Naive thymus-derived CD4-positive, alpha-beta T cell (primary cell): ENCODE measurements around the gene UBASH3B. TPM values are rescaled to one million over a fixed set of nuclear protein-coding genes. Genes with fewer than 3 reads are reported as not detected.

Experiments used
- ATAC-seq: fragments of 150-1000 bp; cut with Tn5 transposase; 2 replicates; pipeline ENCODE4 v1.10.0; 2021; ENCODE audit warnings: mild to moderate bottlenecking, moderate library complexity
- CTCF ChIA-PET: fragments of 350-600 bp; sonication (Branson Sonifier 250); formaldehyde crosslinking; loops from one replicate; lab custom pipeline; 2021; ENCODE audit warnings: antibody characterized with exemption; lab: Charles Lee
- POLR2A ChIA-PET: fragments of 350-600 bp; sonication (Branson Sonifier 250); formaldehyde crosslinking; loops from one replicate; lab custom pipeline; 2021; ENCODE audit warnings: antibody characterized with exemption, inconsistent platforms; lab: Charles Lee
- DNase-seq, 9 donors: peaks; one replicate each; pipeline versions ENCODE4 v3.0.0 to v3.0.0-alpha.2; 2020 to 2022; ENCODE audit warnings: mixed read lengths in 1 of 9
- H3K27ac ChIP-seq: one replicate; pipeline ENCODE4 v1.7.0; 2013; ENCODE audit warnings: mild to moderate bottlenecking, low read depth, low read length, moderate library complexity
- H3K27me3 ChIP-seq, 2 donors: one replicate each; pipeline ENCODE4 v1.7.0; 2013; ENCODE audit warnings: low read length in 2 of 2, mild to moderate bottlenecking in 2 of 2, moderate library complexity in 2 of 2; ENCODE audit not compliant: control insufficient read depth in 2 of 2, insufficient read depth in 2 of 2
- H3K36me3 ChIP-seq, 3 experiments: 1 replicate in 2 of 3; 2 replicates in 1 of 3; pipeline ENCODE4 v1.7.0; 2013; ENCODE audit warnings: low read length in 3 of 3, mild to moderate bottlenecking in 3 of 3, moderate library complexity in 1 of 3; ENCODE audit not compliant: insufficient read depth in 3 of 3, control insufficient read depth in 2 of 3
- H3K4me1 ChIP-seq, 2 donors: one replicate each; pipeline ENCODE4 v1.7.0; 2013; ENCODE audit warnings: low read length in 2 of 2, mild to moderate bottlenecking in 2 of 2, moderate library complexity in 1 of 2; ENCODE audit not compliant: control insufficient read depth in 2 of 2, insufficient read depth in 2 of 2
- H3K4me3 ChIP-seq: 2 replicates; pipeline ENCODE4 v1.7.0; 2013; ENCODE audit warnings: mild to moderate bottlenecking, low read length
- H3K9me3 ChIP-seq, 3 experiments: 1 replicate in 2 of 3; 2 replicates in 1 of 3; pipeline ENCODE4 v1.7.0; 2013; ENCODE audit warnings: low read length in 3 of 3; ENCODE audit not compliant: control insufficient read depth in 2 of 3
- H3K27ac Mint-ChIP-seq, 9 donors: one replicate each; pipeline ENCODE4 v1.8.0; 2020 to 2022; ENCODE audit warnings: mixed read lengths in 9 of 9, mild to moderate bottlenecking in 8 of 9, moderate library complexity in 5 of 9, inconsistent platforms in 2 of 9
- H3K27me3 Mint-ChIP-seq, 5 donors: one replicate each; pipeline ENCODE4 v1.8.0; 2021 to 2022; ENCODE audit warnings: mixed read lengths in 5 of 5, mild to moderate bottlenecking in 1 of 5
- H3K36me3 Mint-ChIP-seq, 5 donors: one replicate each; pipeline ENCODE4 v1.8.0; 2020 to 2022; ENCODE audit warnings: mixed read lengths in 5 of 5, mild to moderate bottlenecking in 3 of 5, inconsistent platforms in 1 of 5
- H3K4me1 Mint-ChIP-seq, 7 donors: one replicate each; pipeline ENCODE4 v1.8.0; 2020 to 2022; ENCODE audit warnings: mixed read lengths in 7 of 7, mild to moderate bottlenecking in 3 of 7, inconsistent platforms in 1 of 7
- H3K4me3 Mint-ChIP-seq, 10 donors: one replicate each; pipeline ENCODE4 v1.8.0; 2020 to 2022; ENCODE audit warnings: mild to moderate bottlenecking in 10 of 10, mixed read lengths in 10 of 10, moderate library complexity in 6 of 10, inconsistent platforms in 2 of 10
- H3K9me3 Mint-ChIP-seq, 11 donors: one replicate each; pipeline ENCODE4 v1.8.0; 2020 to 2022; ENCODE audit warnings: mixed read lengths in 11 of 11, mild to moderate bottlenecking in 4 of 11, inconsistent platforms in 1 of 11, moderate library complexity in 1 of 11
- intact Hi-C, 2 donors: fragments of 100-400 bp; cut with micrococcal nuclease; formaldehyde crosslinking; loops; one replicate each; pipeline ENCODE4 v1.15.1; 2023
- polyA plus RNA-seq, 2 donors: library from polyadenylated mRNA; unstranded; fragments of 300-500 nt; fragmentation: Illumina TruSeq; gene quantifications; one replicate each; pipeline ENCODE4 v1.2.3, GENCODE V29; 2021
- total RNA-seq, 6 experiments: library from RNA in 5 of 6; stranded (reverse) in 5 of 6; gene quantifications; 1 replicate in 5 of 6; 2 replicates in 1 of 6; pipeline ENCODE4 v1.2.3 and lab custom pipeline; 2021 to 2026

UBASH3B gene
- total and polyA plus RNA-seq, 7 experiments from 2014 or later: 10.3 to 49.8 (median 42.3) TPM

DNA sequence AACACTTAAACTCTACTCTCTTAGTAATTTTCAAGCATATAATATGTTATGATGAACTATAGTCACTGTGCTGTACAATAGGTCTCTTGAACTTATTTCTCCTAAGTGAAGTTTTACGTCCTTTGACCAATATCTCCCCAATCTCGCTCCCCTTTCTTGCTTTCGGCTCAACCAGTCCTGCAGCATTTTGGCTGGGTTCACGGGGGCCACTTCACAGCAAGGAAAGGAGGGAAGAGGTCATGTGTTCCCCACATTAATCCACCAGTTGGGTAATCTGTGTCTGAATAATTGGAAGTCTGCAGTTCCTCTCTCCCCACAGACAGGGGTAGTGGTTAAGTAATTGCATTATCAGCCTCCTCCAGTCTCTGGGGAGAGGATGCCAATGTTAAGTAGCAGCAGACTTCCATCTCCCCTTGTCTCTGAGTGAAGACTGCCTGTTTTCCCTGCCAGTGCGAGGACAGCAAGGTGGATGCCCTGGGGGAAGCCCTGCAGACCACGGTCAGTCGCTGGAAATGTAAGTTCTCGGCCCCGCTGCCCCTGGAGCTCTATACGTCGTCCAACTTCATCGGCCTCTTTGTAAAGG lies 123.6 kb downstream of the UBASH3B start:
- Histone ChIP-seq H3K9me3 (no peaks in the 10 kb centered on the region), H3K4me1 (no peaks in the 10 kb centered on the region), H3K27ac (no peak overlapping the region), H3K36me3 (peaks cover 0 to 54% (median 5%) of the 10 kb centered on the region in 3 experiments), H3K27me3 (no peaks in the 10 kb centered on the region), H3K4me3 (no peak overlapping the region)
- peak overlapping the region in 3 of 9 donors; percentile 14 to 31 (median 23) for H3K27ac Mint-ChIP-seq
- ATAC-seq (no peak), DNase-seq (no peak)
- CTCF ChIA-PET: interaction anchor here (0.9 to 8.1 kb wide), 8 partner anchors 8 to 152 kb away, joined by 3 to 83 read pairs (median 5); partner anchors contain the start of gene UBASH3B
- intact Hi-C loops: no loop called here
- H3K27me3 Mint-ChIP-seq: peaks cover 0 to 5% (median 0%) of the 10 kb centered on the region in 5 donors
- POLR2A ChIA-PET: interaction anchor here (0.7 to 1.2 kb wide), 2 partner anchors 25 to 125 kb away, joined by 3 to 5 read pairs; no protein-coding TSS in a partner anchor
- H3K4me3 Mint-ChIP-seq: no peak overlapping the region
- no peaks in the 10 kb centered on the region for H3K9me3 Mint-ChIP-seq
- peaks cover 9 to 46% (median 31%) of the 10 kb centered on the region in 7 donors for H3K4me1 Mint-ChIP-seq
- peaks cover 0 to 37% (median 13%) of the 10 kb centered on the region in 5 donors for H3K36me3 Mint-ChIP-seq

DNA sequence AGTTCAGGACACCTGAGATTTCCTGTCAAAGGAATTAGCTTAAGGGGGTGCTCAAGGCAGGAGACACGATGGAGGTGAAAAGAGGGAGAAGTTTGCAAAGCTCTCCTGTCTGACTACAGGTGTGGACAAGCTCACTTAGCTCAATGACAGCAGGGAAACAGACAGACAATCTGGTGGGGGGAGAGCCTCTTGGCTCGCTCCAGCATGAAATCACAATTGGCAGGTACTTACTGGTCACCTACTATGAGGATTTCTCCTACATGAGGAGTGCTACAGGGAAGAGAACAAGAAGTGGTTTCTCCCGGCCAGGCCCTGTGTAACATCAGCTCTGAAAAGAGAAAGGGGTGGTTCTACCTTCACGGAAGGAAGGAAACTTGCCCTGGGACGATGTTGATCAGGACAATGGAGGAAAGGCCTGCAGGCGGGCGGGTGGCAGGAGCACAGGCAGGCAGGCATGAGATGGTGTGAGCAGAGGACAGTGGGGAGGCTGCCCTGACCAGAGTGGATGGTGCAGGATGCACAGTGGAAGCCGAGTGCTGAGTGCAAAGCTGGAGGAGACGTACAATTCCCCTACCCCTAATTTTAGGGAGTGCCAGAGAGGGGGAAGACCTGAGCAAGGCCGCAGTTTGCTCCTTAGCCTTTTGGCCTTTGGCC lies 124.9 kb downstream of the UBASH3B start:
- H3K36me3 Mint-ChIP-seq: peaks cover 0 to 44% (median 23%) of the 10 kb centered on the region in 5 donors
- H3K4me1 Mint-ChIP-seq: peaks cover 8 to 34% (median 21%) of the 10 kb centered on the region in 7 donors
- H3K27ac Mint-ChIP-seq: peak overlapping the region in 4 of 9 donors; percentile 23 to 56 (median 40)

DNA sequence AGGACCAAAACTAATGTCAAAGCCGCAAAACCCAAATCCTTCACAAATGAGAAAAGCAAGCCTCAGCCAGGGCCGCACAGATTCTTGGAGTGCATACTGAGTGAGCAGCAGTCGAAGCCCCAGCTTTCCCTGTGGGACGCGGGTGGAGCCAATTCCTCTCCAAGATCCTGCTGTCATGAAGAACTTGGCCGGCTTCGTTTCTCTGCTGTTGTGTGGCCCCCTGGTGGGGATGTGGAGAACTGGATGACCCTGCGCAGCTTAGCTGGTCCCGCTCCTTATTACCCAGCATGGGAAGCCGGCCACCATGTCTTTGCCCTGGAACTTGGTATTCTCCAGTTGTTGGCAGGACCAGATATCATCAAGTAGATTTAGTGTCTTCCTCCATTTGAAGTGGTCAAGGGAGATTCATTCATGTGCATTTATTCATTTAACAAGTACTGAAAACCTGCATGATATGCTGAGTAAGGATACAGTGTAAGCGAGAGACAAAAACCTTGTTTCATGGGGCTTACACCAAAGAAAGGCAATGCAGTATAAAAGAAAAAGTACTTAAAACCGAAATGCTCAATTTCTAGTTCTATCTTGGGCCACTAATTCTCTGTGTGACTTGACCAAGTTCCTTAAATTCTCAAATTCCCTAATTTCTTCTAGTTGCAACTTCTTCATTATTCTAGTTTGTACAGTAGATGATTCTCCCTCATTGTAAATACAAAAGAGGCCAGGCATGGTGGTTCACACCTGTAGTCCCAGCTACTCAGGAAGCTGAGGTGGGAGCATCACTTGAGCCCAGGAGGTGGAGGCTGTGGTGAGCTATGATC lies 126.1 kb downstream of the UBASH3B start:
- ChIA-PET CTCF (interaction anchor here (0.7 to 8.1 kb wide), 21 partner anchors 10 to 240 kb away, joined by 3 to 83 read pairs (median 6); no protein-coding TSS in a partner anchor), POLR2A (interaction anchor here (0.6 to 1.7 kb wide), 6 partner anchors 22 to 156 kb away, joined by 3 to 8 read pairs (median 4); no protein-coding TSS in a partner anchor)
- no peaks in the 10 kb centered on the region for H3K9me3 Mint-ChIP-seq
- Histone ChIP-seq H3K36me3 (peaks cover 0 to 68% (median 5%) of the 10 kb centered on the region in 3 experiments), H3K27me3 (no peaks in the 10 kb centered on the region), H3K9me3 (no peaks in the 10 kb centered on the region), H3K4me1 (no peaks in the 10 kb centered on the region), H3K27ac (no peak overlapping the region), H3K4me3 (no peak overlapping the region)
- ATAC-seq (peak; percentile 95), DNase-seq (peak; percentile 50 to 80 (median 69))
- peak overlapping the region in 2 of 9 donors; percentile 14 to 56 for H3K27ac Mint-ChIP-seq
- no peak overlapping the region for H3K4me3 Mint-ChIP-seq
- H3K36me3 Mint-ChIP-seq: peaks cover 0 to 46% (median 23%) of the 10 kb centered on the region in 5 donors
- H3K4me1 Mint-ChIP-seq: peaks cover 0 to 22% (median 11%) of the 10 kb centered on the region in 7 donors
- intact Hi-C loops: loop anchor here (1.0 to 2.0 kb wide), 7 partner anchors 25 to 201 kb away; partner anchors contain the start of gene UBASH3B (in 1 of the 2)
- no peaks in the 10 kb centered on the region for H3K27me3 Mint-ChIP-seq

More for the DNA sequence above, 124.9 kb downstream of the UBASH3B start:
- no peak for ATAC-seq
- H3K9me3 ChIP-seq: no peaks in the 10 kb centered on the region
- CTCF ChIA-PET: interaction anchor here (0.5 to 8.1 kb wide), 23 partner anchors 8 to 284 kb away, joined by 3 to 83 read pairs (median 4); no protein-coding TSS in a partner anchor
- POLR2A ChIA-PET: interaction anchor here (0.7 to 1.2 kb wide), 3 partner anchors 25 to 124 kb away, joined by 3 read pairs; no protein-coding TSS in a partner anchor
- DNase-seq: no peak
- H3K4me3 ChIP-seq: no peak overlapping the region
- Mint-ChIP-seq H3K9me3 (no peaks in the 10 kb centered on the region), H3K4me3 (no peak overlapping the region), H3K27me3 (peaks cover 0 to 2% (median 0%) of the 10 kb centered on the region in 5 donors)
- no peaks in the 10 kb centered on the region for H3K4me1 ChIP-seq
- no peak overlapping the region for H3K27ac ChIP-seq
- intact Hi-C loops: loop anchor here in 1 of 2 donors (2.0 kb wide), 1 partner anchor 26 kb away; no protein-coding TSS in a partner anchor
- peaks cover 0 to 67% (median 5%) of the 10 kb centered on the region in 3 experiments for H3K36me3 ChIP-seq
- H3K27me3 ChIP-seq: no peaks in the 10 kb centered on the region

DNA sequence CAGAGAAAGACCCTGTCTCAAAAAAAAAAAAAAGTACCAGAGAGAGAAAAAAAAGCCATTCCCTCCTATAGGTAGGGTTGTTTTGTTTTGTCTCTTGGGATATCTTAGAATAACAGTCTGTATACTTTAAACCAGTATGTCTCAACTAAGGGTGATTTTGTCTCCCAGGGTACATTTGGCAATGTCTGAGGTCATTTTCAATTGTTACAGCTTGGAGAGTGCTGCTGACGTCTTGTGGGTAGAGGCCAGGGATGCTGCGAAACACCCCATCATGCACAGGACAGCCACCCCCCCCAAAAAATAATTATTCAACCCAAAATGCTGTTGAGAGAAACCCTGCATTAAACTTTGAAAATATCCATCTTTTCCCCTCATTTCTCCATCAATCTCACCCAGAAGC lies 126.7 kb downstream of the UBASH3B start:
- Mint-ChIP-seq H3K36me3 (peaks cover 0 to 43% (median 24%) of the 10 kb centered on the region in 5 donors), H3K27ac (no peak overlapping the region), H3K27me3 (no peaks in the 10 kb centered on the region), H3K4me1 (peaks cover 0 to 16% (median 7%) of the 10 kb centered on the region in 7 donors), H3K4me3 (no peak overlapping the region), H3K9me3 (no peaks in the 10 kb centered on the region)
- intact Hi-C loops: no loop called here
- H3K36me3 ChIP-seq: peaks cover 0 to 66% (median 5%) of the 10 kb centered on the region in 3 experiments
- DNase-seq: no peak
- H3K27me3 ChIP-seq: no peaks in the 10 kb centered on the region
- no peaks in the 10 kb centered on the region for H3K4me1 ChIP-seq
- ChIA-PET CTCF (interaction anchor here (0.7 to 8.1 kb wide), 16 partner anchors 9 to 202 kb away, joined by 3 to 83 read pairs (median 6); no protein-coding TSS in a partner anchor), POLR2A (interaction anchor here (1.0 to 1.7 kb wide), 2 partner anchors 108 to 154 kb away, joined by 4 to 8 read pairs; no protein-coding TSS in a partner anchor)
- no peaks in the 10 kb centered on the region for H3K9me3 ChIP-seq
- no peak overlapping the region for H3K27ac ChIP-seq
- no peak for ATAC-seq
- no peak overlapping the region for H3K4me3 ChIP-seq

DNA sequence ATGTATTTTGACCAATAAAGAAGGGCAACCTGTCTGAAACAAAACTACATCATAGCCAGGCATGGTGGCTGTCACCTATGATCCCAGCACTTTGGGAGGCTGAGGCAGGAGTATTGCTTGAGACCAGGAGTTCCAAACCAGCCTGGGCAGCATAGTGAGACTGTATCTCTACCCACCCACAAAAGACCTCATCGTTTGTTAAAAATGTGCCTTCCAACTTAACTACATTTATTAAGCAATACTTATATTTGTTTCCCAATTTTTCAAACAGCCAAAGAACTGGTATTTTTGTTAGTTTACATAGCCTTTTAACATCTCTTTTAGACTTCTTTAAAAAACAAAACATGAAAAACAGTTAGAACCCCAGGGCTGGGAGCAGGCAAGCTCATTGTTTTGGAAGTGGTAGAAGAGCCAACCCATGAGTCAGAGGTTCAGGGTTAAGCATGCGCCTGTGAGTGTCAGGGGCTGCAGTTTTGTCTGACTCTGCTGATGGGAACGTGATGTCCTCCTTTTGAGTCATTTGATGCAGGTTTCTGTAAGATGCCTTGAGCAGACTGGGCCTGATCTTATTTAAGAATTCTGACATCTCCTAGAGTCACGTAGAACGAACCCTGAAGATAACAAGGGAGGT lies 128.9 kb downstream of the UBASH3B start:
- POLR2A ChIA-PET: no interaction called here
- H3K27ac Mint-ChIP-seq: peak overlapping the region in 2 of 9 donors; percentile 6 to 32

More for the DNA sequence above, 128.9 kb downstream of the UBASH3B start:
- Mint-ChIP-seq H3K4me1 (peaks cover 0 to 9% (median 2%) of the 10 kb centered on the region in 7 donors), H3K4me3 (no peak overlapping the region), H3K36me3 (peaks cover 0 to 47% (median 27%) of the 10 kb centered on the region in 5 donors), H3K9me3 (no peaks in the 10 kb centered on the region), H3K27me3 (no peaks in the 10 kb centered on the region)
- DNase-seq (no peak), ATAC-seq (no peak)
- intact Hi-C loops: no loop called here
- H3K27ac ChIP-seq: no peak overlapping the region
- no peak overlapping the region for H3K4me3 ChIP-seq
- H3K9me3 ChIP-seq: no peaks in the 10 kb centered on the region
- CTCF ChIA-PET: interaction anchor here (1.1 to 8.1 kb wide), 7 partner anchors 11 to 157 kb away, joined by 3 to 83 read pairs (median 7); no protein-coding TSS in a partner anchor
- H3K36me3 ChIP-seq: peaks cover 0 to 66% (median 5%) of the 10 kb centered on the region in 3 experiments
- no peaks in the 10 kb centered on the region for H3K27me3 ChIP-seq
- no peaks in the 10 kb centered on the region for H3K4me1 ChIP-seq
